Measurements from ENCODE around the gene NOTCH1. TPM values are rescaled to one million over a fixed set of nuclear protein-coding genes. Genes with fewer than 3 reads are reported as not detected.

NOTCH1 gene
- total RNA-seq, 1 experiment from 2014 or later, result 17.7 TPM

GRCh38 chr9:136485049-136486045, 60.5 kb downstream of the NOTCH1 start:
- Mint-ChIP-seq H3K36me3 (ENCODE audit: insufficient read depth, unreplicated experiment) (peaks cover 34% of the 10 kb centered on the region), H3K4me1 (ENCODE audit: low read depth, unreplicated experiment) (no peaks in the 10 kb centered on the region), H3K27me3 (ENCODE audit: unreplicated experiment) (peaks cover 9% of the 10 kb centered on the region), H3K9me3 (ENCODE audit: low read depth, unreplicated experiment) (no peaks in the 10 kb centered on the region), H3K4me3 (ENCODE audit: low read depth, unreplicated experiment) (peak overlapping the region; percentile 93), H3K27ac (ENCODE audit: unreplicated experiment) (no peak overlapping the region)
- intact Hi-C loops (cut with micrococcal nuclease; ENCODE audit: unreplicated experiment), result loop anchor here (1.0 kb wide), 1 partner anchor 146 kb away; no protein-coding TSS in a partner anchor
- no TSS peak for BruUV-seq (replicated peaks)
- peak; percentile 80 for DNase-seq
- CTCF ChIA-PET, result interaction anchor here (1.2 to 3.8 kb wide), 7 partner anchors 138 to 208 kb away, joined by 3 to 20 read pairs (median 4); no protein-coding TSS in a partner anchor
- TF ChIP-seq CTCF (IDR thresholded peaks at IDR 0.05; ENCODE audit: unreplicated experiment), result peak; percentile 52

GRCh38 chr9:136484153-136485048, 61.4 kb downstream of the NOTCH1 start:
- H3K27ac Mint-ChIP-seq (ENCODE audit: unreplicated experiment), result no peak overlapping the region
- no peak for TF ChIP-seq CTCF (IDR thresholded peaks at IDR 0.05; ENCODE audit: unreplicated experiment)
- no peaks in the 10 kb centered on the region for H3K9me3 Mint-ChIP-seq (ENCODE audit: low read depth, unreplicated experiment)
- peaks cover 38% of the 10 kb centered on the region for H3K36me3 Mint-ChIP-seq (ENCODE audit: insufficient read depth, unreplicated experiment)
- no peaks in the 10 kb centered on the region for H3K4me1 Mint-ChIP-seq (ENCODE audit: low read depth, unreplicated experiment)
- peaks cover 9% of the 10 kb centered on the region for H3K27me3 Mint-ChIP-seq (ENCODE audit: unreplicated experiment)
- intact Hi-C loops (cut with micrococcal nuclease; ENCODE audit: unreplicated experiment), result loop anchor here (1.0 kb wide), 1 partner anchor 147 kb away; no protein-coding TSS in a partner anchor
- CTCF ChIA-PET, result interaction anchor here (1.2 to 3.8 kb wide), 6 partner anchors 139 to 209 kb away, joined by 3 to 20 read pairs (median 5); no protein-coding TSS in a partner anchor
- peak; percentile 32 for DNase-seq
- BruUV-seq (replicated peaks), result no TSS peak
- H3K4me3 Mint-ChIP-seq (ENCODE audit: low read depth, unreplicated experiment), result peak overlapping the region; percentile 93

GRCh38 chr9:136483589-136484152, 62.2 kb downstream of the NOTCH1 start:
- no peak for TF ChIP-seq CTCF (IDR thresholded peaks at IDR 0.05; ENCODE audit: unreplicated experiment)
- TSS peak; percentile 86 for BruUV-seq (replicated peaks)
- Mint-ChIP-seq H3K4me1 (ENCODE audit: low read depth, unreplicated experiment) (no peaks in the 10 kb centered on the region), H3K9me3 (ENCODE audit: low read depth, unreplicated experiment) (no peaks in the 10 kb centered on the region), H3K36me3 (ENCODE audit: insufficient read depth, unreplicated experiment) (peaks cover 38% of the 10 kb centered on the region), H3K27ac (ENCODE audit: unreplicated experiment) (peak overlapping the region; percentile 97), H3K4me3 (ENCODE audit: low read depth, unreplicated experiment) (peak overlapping the region; percentile 93), H3K27me3 (ENCODE audit: unreplicated experiment) (peaks cover 9% of the 10 kb centered on the region)
- CTCF ChIA-PET, result interaction anchor here (1.8 to 3.8 kb wide), 4 partner anchors 142 to 151 kb away, joined by 4 to 20 read pairs (median 12); no protein-coding TSS in a partner anchor
- intact Hi-C loops (cut with micrococcal nuclease; ENCODE audit: unreplicated experiment), result no loop called here
- DNase-seq, result peak; percentile 94
